A673 (cell line): Measurements from ENCODE around the gene ZNF831. TPM values are rescaled to one million over a fixed set of nuclear protein-coding genes. Genes with fewer than 3 reads are reported as not detected.

Experiments used
- BruUV-seq: library from RNA; stranded (reverse); fragments of 400-500 nt; replicated peaks from 2 replicates; lab custom pipeline; 2021; lab: Mats Ljungman, UMichigan
- CTCF ChIA-PET: fragments of 300-600 bp; sonication (Branson Sonifier 250); formaldehyde crosslinking; loops from one replicate; lab custom pipeline; 2022; ENCODE audit warnings: antibody characterized with exemption; lab: Charles Lee
- POLR2A ChIA-PET: fragments of 300-600 bp; sonication (Branson Sonifier 250); formaldehyde crosslinking; loops from one replicate; lab custom pipeline; 2022; ENCODE audit warnings: antibody characterized with exemption; ENCODE audit not compliant: low non-redundant PET; lab: Charles Lee
- DNase-seq: peaks from one replicate; pipeline ENCODE4 v3.0.0-alpha.2; 2015; ENCODE audit warnings: low spot score
- H3K27ac ChIP-seq: fragments of 200-600 bp; sonication (generic); 2 replicates; pipeline ENCODE4 v1.5.1; 2016; ENCODE audit warnings: mixed run types, low read depth, mild to moderate bottlenecking, mixed read lengths, antibody characterized with exemption, low read length; ENCODE audit not compliant: poor library complexity, severe bottlenecking
- H3K27me3 ChIP-seq: fragments of 200-600 bp; sonication (generic); replicated peaks from 2 replicates; pipeline ENCODE4 v1.6.1; 2017; ENCODE audit warnings: mixed run types, low read depth, mild to moderate bottlenecking, mixed read lengths, antibody characterized with exemption, low read length; ENCODE audit not compliant: insufficient read depth, poor library complexity
- H3K36me3 ChIP-seq: fragments of 200-600 bp; sonication (generic); 2 replicates; pipeline ENCODE4 v1.6.1; 2016; ENCODE audit warnings: mixed run types, mild to moderate bottlenecking, mixed read lengths, antibody characterized with exemption, low read length; ENCODE audit not compliant: insufficient read depth, poor library complexity, severe bottlenecking
- H3K4me1 ChIP-seq: fragments of 200-600 bp; sonication (generic); 2 replicates; pipeline ENCODE4 v1.6.1; 2017; ENCODE audit warnings: mixed run types, mild to moderate bottlenecking, mixed read lengths, antibody characterized with exemption, low read length; ENCODE audit not compliant: insufficient read depth, poor library complexity, severe bottlenecking
- H3K4me3 ChIP-seq: fragments of 200-600 bp; sonication (generic); 2 replicates; pipeline ENCODE4 v1.5.1; 2016; ENCODE audit warnings: low read depth, mixed run types, mild to moderate bottlenecking, mixed read lengths, low read length; ENCODE audit not compliant: poor library complexity, severe bottlenecking
- H3K9me3 ChIP-seq: fragments of 200-600 bp; sonication (generic); 2 replicates; pipeline ENCODE4 v1.6.1; 2016; ENCODE audit warnings: mixed run types, low read depth, mild to moderate bottlenecking, mixed read lengths, antibody characterized with exemption, low read length; ENCODE audit not compliant: poor library complexity, severe bottlenecking
- CTCF ChIP-seq: fragments of 300-800, 200-600 bp; sonication (generic); conservative IDR thresholded peaks from 2 replicates; pipeline ENCODE4 v1.5.1; 2017; ENCODE audit warnings: low read depth, mild to moderate bottlenecking, antibody characterized with exemption, low read length, moderate library complexity, mixed read lengths
- EZH2 ChIP-seq: fragments of 200-600 bp; sonication (generic); IDR thresholded peaks from 2 replicates; pipeline ENCODE4 v1.6.1; 2017; ENCODE audit warnings: borderline replicate concordance, low read depth, mild to moderate bottlenecking, mixed read lengths, antibody characterized with exemption, low read length; ENCODE audit not compliant: poor library complexity, severe bottlenecking
- intact Hi-C: fragments of 100-400 bp; cut with micrococcal nuclease; formaldehyde crosslinking; loops from one replicate; pipeline ENCODE4 v1.10.0; 2022; ENCODE audit not compliant: unreplicated experiment
- total RNA-seq: library from RNA; stranded (reverse); gene quantifications from 2 replicates; pipeline ENCODE4 v1.2.3, GENCODE V29; 2021

Gene ZNF831
- total RNA-seq, 1 experiment from 2014 or later: not detected

- intact Hi-C loops: loop anchor here (1.0 to 10.0 kb wide), 4 partner anchors 133 to 351 kb away; no protein-coding TSS in a partner anchor
- peaks cover 78% of the 10 kb centered on the region for H3K27me3 ChIP-seq
These were observed 58.2 kb downstream of the ZNF831 start for GRCh38 chr20:59221707-59222252.

GRCh38 chr20:59222253-59223181, 58.9 kb downstream of the ZNF831 start:
- DNase-seq: peak; percentile 79
- H3K27me3 ChIP-seq: peaks cover 79% of the 10 kb centered on the region
- peaks cover 13% of the 10 kb centered on the region for H3K4me1 ChIP-seq
- TF ChIP-seq CTCF: peak; percentile 96
- TF ChIP-seq EZH2: no peak
- POLR2A ChIA-PET: no interaction called here
- H3K4me3 ChIP-seq: peak overlapping the region; percentile 47
- intact Hi-C loops: loop anchor here (1.0 to 10.0 kb wide), 4 partner anchors 134 to 352 kb away; no protein-coding TSS in a partner anchor
- H3K27ac ChIP-seq: no peak overlapping the region
- H3K9me3 ChIP-seq: no peaks in the 10 kb centered on the region
- H3K36me3 ChIP-seq: no peaks in the 10 kb centered on the region
- CTCF ChIA-PET: interaction anchor here (0.7 to 1.9 kb wide), 4 partner anchors 13 to 353 kb away, joined by 3 to 15 read pairs (median 6); no protein-coding TSS in a partner anchor
- no TSS peak for BruUV-seq

More at GRCh38 chr20:59221707-59222252, 58.2 kb downstream of the ZNF831 start:
- Histone ChIP-seq H3K4me1 (peaks cover 13% of the 10 kb centered on the region), H3K36me3 (no peaks in the 10 kb centered on the region), H3K9me3 (no peaks in the 10 kb centered on the region), H3K27ac (no peak overlapping the region), H3K4me3 (peak overlapping the region; percentile 47)
- no TSS peak for BruUV-seq
- ChIA-PET POLR2A (no interaction called here), CTCF (interaction anchor here (0.6 to 1.9 kb wide), 4 partner anchors 14 to 352 kb away, joined by 3 to 15 read pairs (median 7); no protein-coding TSS in a partner anchor)
- no peak for DNase-seq
- TF ChIP-seq EZH2 (no peak), CTCF (no peak)

GRCh38 chr20:59223182-59223601, 59.6 kb downstream of the ZNF831 start:
- POLR2A ChIA-PET: no interaction called here
- intact Hi-C loops: loop anchor here (2.0 to 10.0 kb wide), 3 partner anchors 182 to 352 kb away; no protein-coding TSS in a partner anchor
- peaks cover 82% of the 10 kb centered on the region for H3K27me3 ChIP-seq

More at GRCh38 chr20:59223182-59223601, 59.6 kb downstream of the ZNF831 start:
- TF ChIP-seq EZH2: no peak
- no peak for TF ChIP-seq CTCF
- BruUV-seq: no TSS peak
- no peaks in the 10 kb centered on the region for H3K36me3 ChIP-seq
- H3K9me3 ChIP-seq: no peaks in the 10 kb centered on the region
- H3K27ac ChIP-seq: no peak overlapping the region
- CTCF ChIA-PET: no interaction called here
- H3K4me3 ChIP-seq: no peak overlapping the region
- H3K4me1 ChIP-seq: peaks cover 13% of the 10 kb centered on the region
- no peak for DNase-seq
